Measurements from ENCODE around the gene PLEKHA7. TPM values are rescaled to one million over a fixed set of nuclear protein-coding genes. Genes with fewer than 3 reads are reported as not detected.

The PLEKHA7 gene
- total RNA-seq, 1 donor from 2014 or later = 15.6 TPM

DNA sequence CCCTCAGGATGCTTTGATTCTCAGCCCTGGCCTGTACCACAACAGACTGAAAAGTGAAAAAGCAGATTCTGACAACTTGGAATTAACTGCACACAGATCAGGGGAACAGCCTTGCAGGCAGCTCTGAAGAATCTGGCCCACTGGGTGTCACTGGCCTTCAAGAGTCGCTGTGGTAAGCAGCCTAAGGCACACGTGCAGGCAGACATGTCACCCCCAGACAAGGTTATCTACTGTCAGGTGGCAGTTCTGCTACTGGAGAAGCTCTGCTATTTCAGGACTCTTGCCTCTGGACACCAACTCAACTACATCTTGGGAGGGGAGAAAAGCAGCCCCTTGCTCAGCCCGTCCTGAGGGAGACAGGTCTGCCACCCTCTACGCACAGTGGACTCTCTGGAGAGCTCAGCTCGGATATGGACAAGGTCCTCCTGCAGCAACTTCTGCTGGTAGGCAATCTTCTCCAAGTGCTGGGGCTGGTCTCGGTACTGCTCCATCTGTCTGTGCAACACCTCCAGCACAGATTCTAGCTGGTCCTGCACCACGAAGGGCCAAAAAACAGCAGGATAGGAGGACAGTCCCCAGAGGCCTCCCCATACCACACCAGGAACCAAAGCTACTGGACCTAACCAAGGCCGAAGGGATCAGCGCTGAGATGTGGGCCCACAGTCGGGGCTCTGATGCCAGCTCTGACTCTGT lies 212.8 kb downstream of the PLEKHA7 start:
- Mint-ChIP-seq H3K27ac (ENCODE audit: unreplicated experiment) (no peak overlapping the region), H3K4me1 (ENCODE audit: unreplicated experiment) (no peaks in the 10 kb centered on the region), H3K27me3 (ENCODE audit: unreplicated experiment) (no peaks in the 10 kb centered on the region), H3K4me3 (ENCODE audit: unreplicated experiment) (no peak overlapping the region), H3K36me3 (ENCODE audit: unreplicated experiment) (peaks cover 13% of the 10 kb centered on the region), H3K9me3 (ENCODE audit: unreplicated experiment) (no peaks in the 10 kb centered on the region)
- TF ChIP-seq, protein P1, sequence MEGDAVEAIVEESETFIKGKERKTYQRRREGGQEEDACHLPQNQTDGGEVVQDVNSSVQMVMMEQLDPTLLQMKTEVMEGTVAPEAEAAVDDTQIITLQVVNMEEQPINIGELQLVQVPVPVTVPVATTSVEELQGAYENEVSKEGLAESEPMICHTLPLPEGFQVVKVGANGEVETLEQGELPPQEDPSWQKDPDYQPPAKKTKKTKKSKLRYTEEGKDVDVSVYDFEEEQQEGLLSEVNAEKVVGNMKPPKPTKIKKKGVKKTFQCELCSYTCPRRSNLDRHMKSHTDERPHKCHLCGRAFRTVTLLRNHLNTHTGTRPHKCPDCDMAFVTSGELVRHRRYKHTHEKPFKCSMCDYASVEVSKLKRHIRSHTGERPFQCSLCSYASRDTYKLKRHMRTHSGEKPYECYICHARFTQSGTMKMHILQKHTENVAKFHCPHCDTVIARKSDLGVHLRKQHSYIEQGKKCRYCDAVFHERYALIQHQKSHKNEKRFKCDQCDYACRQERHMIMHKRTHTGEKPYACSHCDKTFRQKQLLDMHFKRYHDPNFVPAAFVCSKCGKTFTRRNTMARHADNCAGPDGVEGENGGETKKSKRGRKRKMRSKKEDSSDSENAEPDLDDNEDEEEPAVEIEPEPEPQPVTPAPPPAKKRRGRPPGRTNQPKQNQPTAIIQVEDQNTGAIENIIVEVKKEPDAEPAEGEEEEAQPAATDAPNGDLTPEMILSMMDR (IDR thresholded peaks at IDR 0.05) = no peak
- DNase-seq (ENCODE audit: extremely low spot score, unreplicated experiment) = no peak

DNA sequence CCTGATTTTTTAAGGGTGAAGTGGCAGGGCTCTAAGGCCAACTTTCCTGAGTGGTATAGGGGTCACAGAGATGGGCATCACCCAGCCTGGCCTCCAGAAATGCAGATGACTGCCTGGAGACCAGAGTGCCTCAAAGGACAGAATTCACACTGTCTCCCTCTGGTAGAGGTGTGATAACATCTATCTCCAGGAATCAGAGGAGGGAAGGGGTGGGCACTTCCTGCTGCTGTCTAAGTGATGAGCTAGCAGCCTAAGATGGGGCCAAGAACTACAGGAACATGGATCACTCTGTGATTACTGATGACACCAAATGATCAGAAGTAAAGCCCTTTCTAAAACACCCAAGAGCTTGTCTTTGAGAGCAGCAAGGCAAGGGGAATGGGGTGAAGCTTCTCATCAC lies 213.8 kb downstream of the PLEKHA7 start:
- peaks cover 11% of the 10 kb centered on the region for H3K36me3 Mint-ChIP-seq (ENCODE audit: unreplicated experiment)
- no peaks in the 10 kb centered on the region for H3K27me3 Mint-ChIP-seq (ENCODE audit: unreplicated experiment)
- no peak for DNase-seq (ENCODE audit: extremely low spot score, unreplicated experiment)
- no peaks in the 10 kb centered on the region for H3K4me1 Mint-ChIP-seq (ENCODE audit: unreplicated experiment)
- TF ChIP-seq, protein P1 (IDR thresholded peaks at IDR 0.05) = no peak
- H3K9me3 Mint-ChIP-seq (ENCODE audit: unreplicated experiment) = no peaks in the 10 kb centered on the region
- H3K4me3 Mint-ChIP-seq (ENCODE audit: unreplicated experiment) = no peak overlapping the region
- no peak overlapping the region for H3K27ac Mint-ChIP-seq (ENCODE audit: unreplicated experiment)

DNA sequence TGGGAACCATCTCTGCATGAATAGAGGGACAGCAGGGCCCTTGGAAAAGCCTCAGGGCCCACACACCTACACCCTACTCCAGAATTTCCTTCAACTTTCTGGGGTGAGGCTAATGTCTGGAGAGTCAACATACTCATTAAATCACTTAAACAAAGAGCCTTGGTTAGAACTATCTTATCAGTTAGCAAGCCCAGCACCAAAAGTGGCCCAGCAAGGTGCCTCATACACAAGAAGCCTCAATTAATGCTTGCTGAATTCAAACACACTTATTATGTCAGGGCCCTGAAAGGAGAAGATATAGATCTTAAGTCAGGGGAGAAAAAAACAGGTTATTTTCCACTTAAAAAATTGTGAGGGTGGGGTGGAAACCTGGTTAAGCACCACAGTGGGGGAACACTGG lies 214.3 kb downstream of the PLEKHA7 start:
- no peak for DNase-seq (ENCODE audit: extremely low spot score, unreplicated experiment)
- Mint-ChIP-seq H3K4me1 (ENCODE audit: unreplicated experiment) (peaks cover 4% of the 10 kb centered on the region), H3K27me3 (ENCODE audit: unreplicated experiment) (no peaks in the 10 kb centered on the region), H3K4me3 (ENCODE audit: unreplicated experiment) (no peak overlapping the region), H3K9me3 (ENCODE audit: unreplicated experiment) (no peaks in the 10 kb centered on the region), H3K27ac (ENCODE audit: unreplicated experiment) (no peak overlapping the region), H3K36me3 (ENCODE audit: unreplicated experiment) (peaks cover 11% of the 10 kb centered on the region)
- TF ChIP-seq, protein P1 (IDR thresholded peaks at IDR 0.05) = no peak

DNA sequence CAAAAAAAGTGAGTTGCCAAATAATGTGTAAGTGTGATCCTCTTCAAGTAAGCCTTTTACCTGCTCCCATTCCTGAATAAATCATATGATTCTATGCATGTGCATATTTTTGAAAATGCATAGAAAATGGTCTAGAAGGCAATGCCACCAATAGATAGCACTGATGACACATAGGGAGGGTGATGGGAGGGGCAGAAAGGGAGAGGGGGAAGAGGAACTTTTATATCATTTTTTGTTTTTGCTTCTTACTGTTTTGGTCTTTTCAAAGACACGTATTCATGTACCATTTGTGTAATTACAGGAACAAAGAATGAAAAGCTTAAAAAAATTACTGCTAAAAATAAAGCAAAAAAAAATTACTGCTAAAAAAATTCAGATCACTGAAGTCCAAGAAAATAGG lies 215.0 kb downstream of the PLEKHA7 start:
- Mint-ChIP-seq H3K4me3 (ENCODE audit: unreplicated experiment) (no peak overlapping the region), H3K27me3 (ENCODE audit: unreplicated experiment) (no peaks in the 10 kb centered on the region), H3K4me1 (ENCODE audit: unreplicated experiment) (peaks cover 6% of the 10 kb centered on the region), H3K9me3 (ENCODE audit: unreplicated experiment) (no peaks in the 10 kb centered on the region), H3K36me3 (ENCODE audit: unreplicated experiment) (peaks cover 11% of the 10 kb centered on the region), H3K27ac (ENCODE audit: unreplicated experiment) (no peak overlapping the region)
- DNase-seq (ENCODE audit: extremely low spot score, unreplicated experiment) = no peak
- TF ChIP-seq, protein P1 (IDR thresholded peaks at IDR 0.05) = no peak

DNA sequence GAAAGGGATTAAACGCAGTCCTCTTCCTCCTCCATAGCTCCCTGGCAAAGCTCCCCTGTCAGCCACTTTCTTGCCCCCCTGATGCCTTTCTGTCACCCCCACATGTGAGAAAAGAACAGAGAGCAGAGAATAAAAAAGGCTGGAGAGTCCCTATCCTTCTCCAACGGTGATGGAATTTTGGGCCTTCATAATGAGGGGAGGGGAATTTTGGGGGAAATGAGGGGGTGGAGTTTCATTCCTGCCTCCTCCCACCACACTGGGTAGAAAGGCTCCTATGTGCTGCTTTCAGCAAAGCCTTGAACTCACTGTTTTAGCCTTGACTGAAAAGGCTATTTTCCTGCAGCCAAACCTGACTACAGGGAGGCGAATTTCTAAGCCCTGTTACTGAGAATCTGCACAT lies 216.4 kb downstream of the PLEKHA7 start:
- Mint-ChIP-seq H3K27me3 (ENCODE audit: unreplicated experiment) (no peaks in the 10 kb centered on the region), H3K9me3 (ENCODE audit: unreplicated experiment) (no peaks in the 10 kb centered on the region), H3K36me3 (ENCODE audit: unreplicated experiment) (peaks cover 6% of the 10 kb centered on the region), H3K4me3 (ENCODE audit: unreplicated experiment) (no peak overlapping the region), H3K4me1 (ENCODE audit: unreplicated experiment) (peaks cover 17% of the 10 kb centered on the region), H3K27ac (ENCODE audit: unreplicated experiment) (no peak overlapping the region)
- TF ChIP-seq, protein P1 (IDR thresholded peaks at IDR 0.05) = no peak
- DNase-seq (ENCODE audit: extremely low spot score, unreplicated experiment) = no peak
